D721Med (cell line): Measurements from ENCODE around the gene CASKIN2.

ENCODE experiments used
- DNase-seq: peaks from one replicate; pipeline ENCODE4 v3.0.0; 2011; ENCODE audit warnings: low spot score; ENCODE audit not compliant: insufficient read length
- FAIRE-seq: peaks from 2 replicates; lab custom pipeline; 2011; peaks lifted over from hg19 to GRCh38; lab: Jason Lieb, UNC
- CTCF ChIP-seq: IDR thresholded peaks from 2 replicates; pipeline ENCODE4 v1.5.1; 2012; ENCODE audit warnings: mild to moderate bottlenecking, control low read depth; ENCODE audit not compliant: insufficient read depth; ENCODE audit errors: missing control alignments

CASKIN2 gene

DNA sequence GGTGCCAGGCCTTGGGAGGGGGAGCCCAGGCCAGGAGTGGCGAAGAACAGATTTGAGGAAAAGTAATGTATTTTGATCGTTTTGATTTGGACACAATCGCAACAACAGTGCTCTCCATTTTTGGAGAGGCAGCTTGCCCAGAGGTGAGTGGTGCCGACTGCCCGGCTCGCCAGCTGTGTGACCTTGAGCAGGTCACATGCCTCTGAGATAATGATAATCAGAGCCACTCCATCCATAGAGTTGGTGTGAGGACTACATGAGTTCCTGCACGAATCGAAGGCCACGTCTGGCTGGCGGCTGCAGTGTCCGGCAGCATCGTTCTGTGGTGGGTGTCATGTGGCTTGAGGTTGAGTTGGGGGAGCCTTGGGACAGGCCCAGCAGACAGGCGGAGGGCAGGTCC is 30.8 kb upstream of the CASKIN2 start:
- no peak for DNase-seq

DNA sequence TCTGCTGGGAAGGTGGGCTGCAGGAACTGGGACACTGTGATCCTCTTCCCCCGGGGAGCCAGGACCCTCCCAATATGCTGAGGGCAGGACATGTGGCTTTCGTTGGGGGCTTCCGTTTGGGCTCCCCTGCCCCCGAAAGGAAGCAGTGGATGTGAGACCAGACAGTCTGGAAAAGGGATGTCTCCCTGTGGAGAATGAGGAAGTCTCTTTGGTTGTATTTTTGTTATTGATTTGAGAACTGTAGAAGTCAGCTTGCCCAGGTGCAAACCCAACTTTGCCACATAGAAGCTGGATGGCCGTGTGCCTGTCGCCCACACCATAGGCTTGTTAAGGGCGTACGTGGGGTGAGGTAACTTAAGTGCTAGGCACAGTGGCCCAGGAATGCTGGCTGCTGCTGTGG is 28.9 kb upstream of the CASKIN2 start:
- no peak for TF ChIP-seq CTCF
- no peak for DNase-seq
- no peak for FAIRE-seq

More for the DNA sequence above, 30.8 kb upstream of the CASKIN2 start:
- FAIRE-seq: no peak
- no peak for TF ChIP-seq CTCF

DNA sequence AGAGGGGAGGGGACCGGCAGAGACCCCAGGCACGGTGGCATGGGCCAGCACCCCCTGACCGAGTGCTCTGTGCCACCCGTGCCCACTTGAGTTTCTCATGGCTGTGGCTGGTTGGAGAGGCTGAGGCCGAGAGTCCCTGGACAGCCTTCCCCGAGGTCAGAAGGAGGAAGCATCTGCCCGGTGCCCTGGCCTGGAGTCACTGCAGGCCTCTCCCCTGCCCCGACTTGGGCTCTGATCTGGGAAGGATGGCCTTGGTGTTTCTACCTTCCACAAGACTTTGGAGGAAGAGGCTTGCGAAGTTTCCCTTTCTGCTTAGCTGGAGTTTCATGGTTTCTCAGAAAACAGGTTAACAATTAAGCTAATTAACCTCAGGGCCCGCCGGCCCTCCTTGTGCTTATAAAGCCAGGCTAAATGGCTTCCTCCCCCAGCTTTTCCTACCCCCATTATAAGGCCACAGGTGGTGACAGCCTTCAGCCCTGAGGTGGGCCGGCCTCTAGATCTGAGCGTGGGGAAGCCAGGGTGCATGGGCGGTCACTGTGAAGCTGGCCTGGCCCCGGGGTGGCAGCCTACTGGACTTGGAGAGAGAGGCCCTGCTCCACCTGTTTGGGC is 27.5 kb upstream of the CASKIN2 start:
- DNase-seq (no peak), FAIRE-seq (no peak)
- TF ChIP-seq CTCF: no peak

- no peak for DNase-seq
- FAIRE-seq: no peak
- TF ChIP-seq CTCF: no peak
Measured at GRCh38 chr17:75542229-75542628, 26.9 kb upstream of the CASKIN2 start.

- no peak for DNase-seq
- no peak for FAIRE-seq
- TF ChIP-seq CTCF: no peak
Measured at GRCh38 chr17:75540923-75541503, 25.7 kb upstream of the CASKIN2 start.

DNA sequence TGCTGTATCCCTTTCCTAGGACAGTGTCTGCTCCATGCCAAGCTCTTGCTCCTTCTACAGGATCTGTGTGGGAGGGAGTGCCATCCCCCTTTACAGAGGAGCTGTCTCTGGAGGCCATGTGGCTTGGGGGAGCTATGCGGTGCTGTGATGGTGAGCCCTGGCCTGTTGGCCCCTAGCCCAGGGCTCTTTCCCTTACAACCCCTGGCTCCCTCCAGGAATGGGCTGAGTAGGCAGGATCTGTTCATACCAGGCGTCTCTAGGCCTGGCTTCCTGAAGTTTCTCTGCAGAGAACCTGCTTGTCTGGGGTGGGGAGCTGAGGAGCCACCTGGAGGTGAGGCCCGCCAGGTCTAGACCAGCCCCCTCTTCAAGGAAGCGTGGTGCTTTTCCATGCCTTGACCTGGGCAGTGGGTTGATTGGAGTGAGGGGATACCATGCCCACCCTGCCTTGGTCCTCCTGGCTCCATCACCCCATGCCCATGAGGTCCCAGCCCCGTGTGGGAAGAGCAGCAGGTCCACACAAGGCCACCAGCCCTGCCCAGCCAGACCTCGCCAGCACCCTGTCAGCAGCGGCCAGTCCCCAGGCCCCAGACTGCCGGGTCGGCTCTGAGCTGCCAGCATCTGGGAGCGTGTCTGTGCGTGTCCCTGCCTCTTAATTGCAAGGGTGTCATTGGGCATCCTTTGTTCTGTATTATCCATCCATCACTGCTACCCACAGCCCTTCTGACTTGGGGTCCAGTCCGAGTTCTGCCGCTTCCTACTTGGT is 24.8 kb upstream of the CASKIN2 start:
- TF ChIP-seq CTCF: no peak
- DNase-seq: no peak
- FAIRE-seq: no peak

- FAIRE-seq: no peak
- no peak for TF ChIP-seq CTCF
- no peak for DNase-seq
Measured at GRCh38 chr17:75536366-75536765, 21.0 kb upstream of the CASKIN2 start.
